Activated effector memory CD4-positive, alpha-beta T cell treated with anti-CD3 and anti-CD28 coated beads, Interleukin-2, amount 50 U/mL, for 16 hours (primary cell): ENCODE data around the gene DNMT1.
A peak's percentile ranks its signal among the peaks of the same experiment; 100 is the strongest.
"Not testable (repeated sequence)": the region's sequence is repeated elsewhere in the genome, so short reads cannot be mapped to it uniquely, and the experiment has no call there.

ENCODE experiments used
- DNase-seq: peaks from one replicate; pipeline ENCODE4 v3.0.0-alpha.2; 2020

The DNMT1 gene

DNA sequence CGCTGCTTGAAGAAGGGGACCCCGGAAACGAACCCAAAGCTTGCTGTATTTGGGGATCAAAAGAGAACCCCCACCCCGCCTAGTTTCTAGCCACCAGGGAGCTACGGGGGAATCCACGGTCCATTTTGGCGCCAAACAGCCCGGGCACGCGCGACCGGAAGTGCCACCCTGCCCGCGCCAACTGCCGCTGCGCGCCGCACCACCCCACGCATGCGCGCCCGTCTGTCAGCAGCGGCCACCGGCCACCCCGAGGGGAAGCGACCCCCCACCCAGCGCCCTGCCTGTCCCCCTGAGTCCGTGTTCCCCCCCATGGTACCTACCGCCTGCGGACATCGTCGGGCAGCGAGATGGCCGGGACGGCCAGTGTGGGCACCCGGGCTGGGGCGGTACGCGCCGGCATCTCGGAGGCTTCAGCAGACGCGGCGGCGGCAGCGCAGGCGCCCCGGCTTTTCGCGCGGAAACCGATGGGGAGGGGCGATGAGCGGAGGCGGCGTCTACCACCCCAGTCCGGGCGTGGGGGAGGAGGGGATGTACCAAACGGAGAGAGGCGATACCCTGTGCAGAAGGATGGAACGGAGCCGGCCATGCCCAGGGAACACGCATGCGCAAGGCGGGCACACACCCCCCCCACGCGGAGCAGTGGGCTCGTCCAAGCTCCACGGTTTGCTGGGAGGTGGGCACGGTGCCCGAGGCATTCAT is at the start of gene DNMT1:
TSS of gene DNMT1 (minus strand) at position 454 of the 699 bp plus-strand sequence. CDS start at position 400, 54 bp downstream.
- peak; percentile 98 for DNase-seq

GRCh38 chr19:10243606-10244005 is 48.9 kb upstream of the DNMT1 start:
- no peak for DNase-seq

DNA sequence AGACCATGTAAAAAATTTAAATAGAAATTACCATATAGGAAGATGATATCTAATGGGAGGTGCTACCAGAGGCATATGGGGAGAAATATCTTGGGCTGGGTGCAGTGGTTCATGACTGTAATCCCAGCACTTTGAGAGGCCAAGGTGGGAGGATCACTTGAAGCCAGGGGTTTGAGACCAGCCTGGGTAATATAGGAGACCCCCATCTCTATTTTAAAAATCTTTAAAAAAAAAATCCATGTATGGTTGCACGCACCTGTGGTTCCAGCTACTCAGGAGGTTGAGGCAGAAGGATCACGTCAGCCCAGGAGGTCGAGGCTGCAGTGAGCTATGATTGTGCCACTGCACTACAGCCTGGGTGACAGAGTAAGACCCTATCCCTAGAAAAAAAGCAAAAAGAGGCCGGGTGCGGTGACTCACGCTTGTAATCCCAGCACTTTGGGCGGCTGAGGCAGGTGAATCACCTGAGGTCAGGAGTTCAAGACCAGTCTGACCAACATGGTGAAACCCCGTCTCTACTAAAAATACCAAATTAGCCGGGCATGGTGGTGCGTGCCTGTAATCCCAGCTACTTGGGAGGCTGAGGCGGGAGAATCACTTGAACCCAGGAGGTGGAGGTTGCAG is 47.2 kb upstream of the DNMT1 start:
- DNase-seq, result not testable (repeated sequence)

- DNase-seq, result no peak
Observed at GRCh38 chr19:10238172-10238783, 43.5 kb upstream of the DNMT1 start.

DNA sequence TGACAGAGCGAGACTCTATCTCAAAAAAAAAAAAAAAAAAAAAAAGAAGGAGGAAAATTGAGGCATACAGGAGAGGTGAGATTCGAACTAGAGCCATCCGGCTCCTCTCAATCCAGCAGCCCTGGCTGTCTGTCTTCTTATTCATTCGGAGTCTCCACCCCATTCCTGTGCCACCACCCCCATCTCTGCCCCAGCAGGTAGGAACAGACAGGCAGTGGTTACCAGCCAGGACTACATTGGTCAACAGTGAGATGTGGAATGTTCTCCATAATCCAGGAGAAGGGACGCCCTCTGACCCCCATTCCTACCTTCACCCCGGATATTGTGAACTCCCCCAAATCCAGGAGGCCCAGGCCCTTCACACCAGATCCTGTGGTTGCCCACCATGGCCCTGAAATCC is 42.9 kb upstream of the DNMT1 start:
- DNase-seq, result no peak

DNA sequence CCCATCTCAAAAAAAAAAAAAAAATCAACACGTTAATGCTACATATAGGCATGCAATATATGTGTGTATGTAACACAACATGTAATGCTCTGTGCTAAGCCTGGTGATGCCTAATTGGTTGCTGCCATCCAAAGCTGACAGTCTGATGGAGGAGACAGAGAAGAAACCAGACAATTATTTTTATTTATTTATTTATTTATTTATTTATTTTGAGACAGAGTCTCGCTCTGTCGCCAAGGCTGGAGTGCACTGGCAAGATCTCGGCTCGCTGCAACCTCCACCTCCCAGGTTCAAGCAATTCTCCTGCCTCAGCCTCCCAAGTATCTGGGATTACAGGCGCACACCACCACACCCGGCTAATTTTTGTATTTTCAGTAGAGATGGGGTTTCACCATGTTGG is 40.7 kb upstream of the DNMT1 start:
- DNase-seq, result not testable (repeated sequence)

DNA sequence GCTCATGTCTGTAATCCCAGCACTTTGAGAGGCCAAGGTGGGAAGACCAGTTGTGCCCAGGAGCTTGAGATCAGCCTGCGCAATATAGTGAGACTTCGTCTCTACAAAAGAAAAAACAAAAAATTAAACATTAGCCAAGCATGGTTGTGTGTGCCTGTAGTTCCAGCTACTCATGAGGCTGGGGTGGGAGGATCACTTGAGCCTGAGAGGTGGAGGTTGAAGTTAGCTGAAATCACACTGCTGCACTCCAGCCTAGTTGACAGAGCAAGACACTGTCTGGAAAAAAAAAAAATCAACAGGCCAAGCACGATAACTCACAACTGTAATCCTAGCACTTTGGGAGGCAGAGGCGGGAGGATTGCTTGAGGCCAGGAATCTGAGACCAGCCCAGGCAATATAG is 40.2 kb upstream of the DNMT1 start:
- no peak for DNase-seq

- DNase-seq, result no peak
Observed at GRCh38 chr19:10233946-10234345, 39.2 kb upstream of the DNMT1 start.

DNA sequence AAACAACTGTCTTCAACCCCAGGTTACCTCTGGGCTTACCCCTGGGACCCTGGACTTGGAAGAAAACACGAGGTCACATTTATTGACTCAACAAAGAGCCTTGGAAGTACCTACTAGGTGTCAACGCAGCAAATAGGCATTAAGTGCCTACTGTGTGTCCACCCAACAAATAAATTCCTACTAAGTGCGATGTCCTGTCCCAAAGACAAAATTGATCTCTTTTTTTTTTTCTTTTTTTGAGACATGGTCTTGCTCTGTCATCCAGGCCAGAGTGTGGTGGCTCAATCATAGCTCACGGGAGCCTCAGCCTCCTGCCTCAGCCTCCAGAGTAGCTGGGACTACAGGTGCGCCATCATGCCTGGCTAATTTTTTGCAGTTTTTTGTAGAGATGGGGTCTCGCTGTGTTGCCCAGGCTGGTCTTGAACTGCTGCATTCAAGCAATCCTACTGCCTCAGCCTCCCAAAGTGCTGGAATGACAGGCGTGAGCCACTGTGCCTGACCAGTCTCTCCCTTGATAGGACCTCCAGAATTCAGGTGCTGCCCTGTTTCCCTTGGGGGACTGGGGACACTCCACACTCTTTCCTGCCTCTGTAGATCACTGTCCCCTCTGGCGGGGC is 37.0 kb upstream of the DNMT1 start:
- no peak for DNase-seq

DNA sequence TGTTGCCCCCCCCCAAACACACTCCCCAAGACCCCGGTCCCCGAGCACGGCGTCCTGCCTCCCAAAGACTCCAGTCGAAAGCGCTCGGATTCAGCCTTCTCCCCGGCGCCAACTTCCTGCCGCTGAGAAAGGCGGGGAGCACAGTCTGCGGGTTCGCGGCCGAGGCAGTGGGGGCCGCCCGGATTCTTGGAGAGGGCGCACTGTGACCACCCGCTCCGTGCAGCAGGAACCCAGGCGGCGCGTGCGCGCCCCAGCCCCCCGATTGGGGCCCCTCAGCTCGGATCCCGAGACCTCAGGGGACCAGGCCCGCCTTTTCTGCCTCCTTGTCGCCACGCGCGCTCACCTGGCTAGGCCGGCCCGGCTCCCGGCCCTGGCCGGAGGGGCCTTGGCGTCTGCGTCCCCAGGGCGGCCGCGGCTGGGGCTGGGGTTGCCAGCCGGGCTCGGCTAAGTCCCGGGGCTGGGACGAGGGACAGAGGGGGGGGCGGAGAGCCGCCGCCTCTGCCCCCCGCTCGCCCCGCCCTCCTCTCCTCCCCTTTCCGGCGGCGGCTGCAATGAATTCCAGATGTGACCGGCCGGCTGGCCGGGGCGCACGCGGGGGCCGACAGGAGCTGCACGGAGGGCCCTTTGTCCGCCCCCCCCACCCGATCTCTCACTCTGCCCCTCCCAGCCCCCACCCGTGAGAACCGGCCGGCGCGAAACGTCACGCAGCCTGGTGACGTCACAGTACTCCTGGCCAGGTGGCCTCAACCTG is 36.3 kb upstream of the DNMT1 start, which contains the start of gene S1PR2:
TSS of gene S1PR2 (minus strand) at position 471 of the 751 bp plus-strand sequence. CDS start 6,426 bp downstream, outside the sequence.
- DNase-seq, result peak; percentile 90

- DNase-seq, result peak; percentile 91
Observed at GRCh38 chr19:10230173-10230860, 35.6 kb upstream of the DNMT1 start.

- peak; percentile 73 for DNase-seq
Observed at GRCh38 chr19:10228920-10229319, 34.2 kb upstream of the DNMT1 start.

GRCh38 chr19:10228393-10228792 is 33.6 kb upstream of the DNMT1 start:
- DNase-seq, result no peak

DNA sequence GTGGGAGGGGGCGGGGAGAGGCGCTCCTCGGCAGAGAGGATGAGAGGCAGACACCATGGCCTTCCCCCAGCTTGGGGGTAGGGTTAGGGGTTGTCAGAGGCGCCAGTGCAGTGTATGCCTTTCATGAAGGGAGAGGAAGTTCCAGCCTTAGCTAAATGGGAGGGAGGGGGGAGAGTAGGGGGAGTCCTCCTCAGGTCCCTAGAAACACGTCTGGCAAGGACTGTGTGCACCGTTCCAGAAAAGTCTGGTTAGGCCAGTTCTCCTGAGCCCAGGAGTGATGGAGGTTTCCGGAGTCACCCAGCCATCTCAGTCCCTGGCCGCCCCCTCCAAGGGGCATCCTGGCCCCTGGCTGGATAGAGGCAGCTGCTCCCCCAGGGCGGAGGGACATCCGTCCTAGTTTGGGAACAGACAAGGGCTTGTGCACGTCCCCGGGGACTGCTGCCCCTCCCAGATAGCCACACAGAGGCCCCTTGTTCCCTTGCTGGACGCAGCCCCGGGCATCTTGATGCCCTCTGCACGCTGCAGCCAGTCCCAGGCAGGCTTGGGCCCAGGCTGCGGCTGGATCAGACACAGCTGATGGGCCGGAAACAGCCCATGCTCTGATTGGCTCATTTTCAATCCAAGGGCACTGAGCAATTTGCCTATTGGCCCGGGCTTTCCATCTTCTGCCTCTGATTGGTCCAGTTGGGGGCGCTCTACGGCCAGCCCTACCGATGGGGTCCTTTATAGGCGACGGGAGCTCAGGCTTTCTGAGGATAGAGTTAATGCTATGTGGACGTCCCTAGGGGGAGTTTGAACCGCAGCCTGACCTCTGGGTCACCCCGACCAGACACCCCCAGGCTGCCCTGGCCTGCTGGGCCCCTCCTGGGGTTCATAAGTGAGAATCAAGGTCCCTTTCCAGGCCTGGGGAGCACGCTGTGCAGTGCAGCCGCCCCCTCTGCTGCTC is 32.5 kb upstream of the DNMT1 start:
- no peak for DNase-seq

- no peak for DNase-seq
Observed at GRCh38 chr19:10226376-10227025, 31.7 kb upstream of the DNMT1 start.

DNA sequence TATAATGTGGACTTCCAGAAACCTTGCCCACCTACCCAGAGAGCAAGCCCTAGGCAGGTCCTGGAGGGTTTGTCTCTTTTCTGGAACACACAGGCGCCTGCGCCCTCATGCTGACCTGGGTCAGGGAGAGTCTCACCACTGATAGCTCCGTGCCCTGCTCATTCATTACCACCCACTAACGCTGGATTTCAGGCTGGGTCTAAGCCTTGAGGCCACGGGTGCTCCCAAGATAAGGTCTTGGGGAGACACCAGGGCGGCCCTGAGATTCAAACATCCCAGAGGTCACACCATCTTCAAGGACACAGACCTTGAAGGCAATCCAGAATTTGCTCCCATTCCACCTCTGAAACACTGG is 31.2 kb upstream of the DNMT1 start:
- DNase-seq, result no peak

- no peak for DNase-seq
Observed at GRCh38 chr19:10224337-10224736, 29.6 kb upstream of the DNMT1 start.

DNA sequence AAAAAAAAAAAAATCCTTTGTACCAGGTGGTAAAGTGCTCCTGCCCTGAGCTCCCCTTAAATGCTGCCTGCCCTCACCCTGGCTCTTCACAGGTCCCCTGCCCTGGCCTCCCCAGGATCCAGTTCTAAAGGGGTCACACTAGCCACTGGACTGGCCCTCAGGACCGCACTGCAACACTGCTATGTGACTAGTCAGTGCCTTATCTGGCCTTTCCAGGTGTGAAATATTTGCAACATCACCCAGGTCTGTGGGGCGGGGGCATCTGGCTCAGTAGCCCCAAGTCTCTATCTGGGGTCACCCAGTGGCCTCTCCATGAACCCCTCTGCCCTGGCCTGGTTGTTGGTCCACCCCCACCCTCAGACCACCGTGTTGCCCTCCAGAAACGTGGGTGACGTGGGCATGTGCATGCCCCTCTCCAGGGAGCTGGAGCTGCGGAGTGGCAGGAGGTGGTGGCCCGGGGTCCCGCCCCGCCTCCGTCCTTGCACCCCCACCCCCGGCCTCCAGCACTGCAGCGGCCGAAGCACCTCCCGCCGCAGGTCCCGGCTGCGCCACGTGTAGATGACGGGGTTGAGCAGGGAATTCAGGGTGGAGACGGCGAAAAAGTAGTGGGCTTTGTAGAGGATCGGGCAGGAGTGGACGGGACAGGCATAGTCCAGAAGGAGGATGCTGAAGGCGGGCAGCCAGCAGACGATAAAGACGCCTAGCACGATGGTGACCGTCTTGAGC is 28.9 kb upstream of the DNMT1 start:
- DNase-seq, result no peak

DNA sequence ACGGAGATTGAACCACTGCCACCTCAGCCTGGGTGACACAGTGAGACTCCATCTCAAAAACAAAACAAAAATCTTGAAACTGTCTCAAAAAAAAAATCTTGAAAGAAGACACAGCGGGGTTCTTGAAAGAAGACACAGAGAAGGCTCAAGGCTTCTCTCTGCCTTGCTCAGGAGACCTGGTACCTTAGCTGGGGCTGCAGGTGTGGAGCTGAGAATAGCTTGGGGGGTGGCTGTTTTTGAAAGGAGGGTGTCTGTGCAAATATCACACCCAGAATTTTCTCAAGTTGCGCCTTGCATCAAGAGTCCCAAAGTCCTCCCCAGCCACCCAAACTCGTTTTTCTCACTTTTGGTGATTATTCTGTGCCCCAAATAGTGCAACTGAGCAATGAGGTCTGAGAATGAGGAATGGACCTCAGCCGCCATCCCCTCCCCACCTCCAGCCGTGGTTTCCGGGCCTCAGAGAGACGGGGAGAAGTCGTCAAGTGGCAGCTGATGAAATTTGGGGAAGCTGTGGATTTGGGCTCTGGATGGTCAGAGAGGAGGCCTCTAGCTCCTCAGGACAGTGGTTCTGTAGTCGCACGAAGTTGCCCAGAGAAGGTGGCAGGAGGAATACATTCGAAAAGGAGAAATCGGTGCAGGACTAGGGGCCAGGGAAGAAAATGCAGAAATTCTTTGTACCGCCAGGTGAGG is 27.6 kb upstream of the DNMT1 start:
- DNase-seq, result no peak
